DMS153 treated with DMSO at 0.1 percent for 48 hours (cell line): ENCODE results near the gene ERMAP.

Experiments
- DNase-seq: peaks from one replicate; lab custom pipeline; 2025; ENCODE audit not compliant: unreplicated experiment; lab: John Stamatoyannopoulos, UW

The ERMAP gene, protein sequence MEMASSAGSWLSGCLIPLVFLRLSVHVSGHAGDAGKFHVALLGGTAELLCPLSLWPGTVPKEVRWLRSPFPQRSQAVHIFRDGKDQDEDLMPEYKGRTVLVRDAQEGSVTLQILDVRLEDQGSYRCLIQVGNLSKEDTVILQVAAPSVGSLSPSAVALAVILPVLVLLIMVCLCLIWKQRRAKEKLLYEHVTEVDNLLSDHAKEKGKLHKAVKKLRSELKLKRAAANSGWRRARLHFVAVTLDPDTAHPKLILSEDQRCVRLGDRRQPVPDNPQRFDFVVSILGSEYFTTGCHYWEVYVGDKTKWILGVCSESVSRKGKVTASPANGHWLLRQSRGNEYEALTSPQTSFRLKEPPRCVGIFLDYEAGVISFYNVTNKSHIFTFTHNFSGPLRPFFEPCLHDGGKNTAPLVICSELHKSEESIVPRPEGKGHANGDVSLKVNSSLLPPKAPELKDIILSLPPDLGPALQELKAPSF

DNA sequence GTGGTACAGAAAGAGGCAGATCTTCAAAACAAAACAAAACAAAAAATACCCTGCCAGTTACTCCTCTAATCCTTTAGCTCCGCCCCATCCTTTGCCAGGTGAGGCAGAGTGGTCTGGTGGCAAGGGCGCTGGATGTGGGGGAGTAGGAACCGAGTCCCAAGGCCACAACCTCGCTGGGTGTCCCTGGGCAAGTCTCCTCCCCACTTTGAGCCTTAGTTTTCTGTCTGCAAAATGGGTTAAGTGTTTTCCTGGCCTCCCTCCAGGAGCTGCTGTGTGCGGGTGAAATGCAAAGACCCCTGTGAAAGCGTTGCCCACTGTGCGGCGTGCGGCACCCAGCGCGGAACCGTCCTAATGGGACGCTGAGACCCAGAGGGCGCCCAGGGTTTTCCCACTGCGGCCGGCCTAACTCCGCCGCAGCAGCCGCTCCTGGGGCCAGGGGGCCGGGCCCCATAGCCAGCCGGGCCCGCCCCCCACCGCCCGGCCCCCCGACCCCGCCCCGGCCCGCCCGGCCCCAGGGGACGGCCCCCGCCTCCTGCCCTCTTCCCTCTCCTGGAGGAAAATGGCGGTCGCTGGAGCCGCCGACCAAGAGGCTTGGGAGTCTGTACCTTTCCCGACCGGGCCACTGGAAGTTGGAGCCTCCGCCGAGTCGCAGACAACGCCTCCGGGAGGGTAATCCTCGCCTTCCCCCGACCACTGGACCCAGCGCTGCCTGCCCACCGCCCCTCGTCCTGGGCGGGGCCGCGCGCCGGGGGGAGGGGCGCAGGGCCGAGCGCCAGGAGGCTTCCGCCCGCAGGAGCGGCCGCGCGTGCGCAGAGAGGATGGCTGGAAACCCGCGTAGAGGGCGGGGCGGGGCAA, at the start of gene ERMAP, which contains the start of gene SVBP:
Gene ERMAP (plus strand): TSS at position 538 of the 855 bp plus-strand sequence. CDS start 13,327 bp downstream, outside the sequence.
Gene SVBP (minus strand): TSS at position 813 of the 855 bp plus-strand sequence. CDS start 853 bp downstream, outside the sequence.
- peak; percentile 95 for DNase-seq

DNA sequence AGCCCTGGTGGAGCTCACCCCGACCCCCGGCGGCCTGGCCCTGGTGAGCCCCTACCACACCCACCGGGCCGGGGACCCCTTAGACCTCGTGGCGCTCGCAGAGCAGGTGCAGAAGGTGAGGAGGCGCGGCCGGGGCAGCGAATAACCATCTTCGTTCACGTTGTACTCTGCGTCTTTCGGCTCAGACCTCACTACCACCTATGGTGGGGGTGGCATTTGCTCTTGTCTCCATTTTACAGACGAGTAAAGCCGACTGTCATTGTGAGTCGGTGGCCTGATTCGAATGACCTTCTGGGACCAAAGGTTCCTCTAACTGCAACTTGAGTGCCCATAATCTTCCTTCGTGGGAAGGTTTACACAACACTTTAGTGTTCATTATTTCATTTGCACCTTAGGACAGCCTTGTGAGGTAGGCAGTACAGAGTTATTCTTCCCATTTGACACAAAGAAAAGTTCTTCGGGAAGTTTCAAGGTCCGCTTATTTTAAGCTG, 49.4 kb upstream of the ERMAP start:
- DNase-seq: no peak

DNA sequence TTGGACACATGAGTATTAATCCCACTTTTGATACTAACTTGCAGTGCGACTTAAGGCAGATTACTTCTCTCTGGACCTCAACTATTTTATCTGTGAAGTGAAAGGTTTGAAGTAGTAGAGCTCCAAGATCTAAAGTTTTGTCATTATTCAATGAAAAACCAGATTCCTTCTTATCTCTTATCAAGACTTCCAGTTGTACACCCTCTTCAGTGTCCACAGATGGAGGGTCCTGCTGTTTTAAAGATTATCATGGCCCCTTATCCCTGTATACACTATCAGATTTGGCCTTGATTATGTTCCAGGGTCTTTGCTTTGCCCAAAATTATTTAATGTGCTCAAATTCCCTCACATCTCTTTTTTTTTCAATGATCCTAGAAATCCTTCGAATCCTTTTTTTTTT, 48.8 kb upstream of the ERMAP start:
- no peak for DNase-seq

DNA sequence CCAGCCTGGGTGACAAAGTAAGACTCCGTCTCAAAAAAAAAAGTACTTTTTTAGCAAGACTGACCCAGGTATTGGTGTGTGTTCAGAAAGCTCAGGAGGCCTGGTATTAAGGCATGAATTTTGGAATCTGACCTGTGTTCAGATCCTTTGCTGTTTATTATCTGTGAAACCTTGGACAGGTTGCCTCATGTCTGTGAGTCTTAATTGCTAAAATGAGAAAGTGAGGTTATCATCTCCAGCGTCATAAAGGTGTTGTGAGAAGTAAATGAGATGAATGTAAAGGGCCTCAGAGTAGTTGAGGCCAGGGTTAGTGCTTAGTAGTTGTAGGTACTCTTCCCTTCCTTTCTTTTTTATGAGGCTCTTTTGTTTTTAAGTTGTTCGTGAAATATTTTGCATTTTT, 47.1 kb upstream of the ERMAP start:
- no peak for DNase-seq

DNA sequence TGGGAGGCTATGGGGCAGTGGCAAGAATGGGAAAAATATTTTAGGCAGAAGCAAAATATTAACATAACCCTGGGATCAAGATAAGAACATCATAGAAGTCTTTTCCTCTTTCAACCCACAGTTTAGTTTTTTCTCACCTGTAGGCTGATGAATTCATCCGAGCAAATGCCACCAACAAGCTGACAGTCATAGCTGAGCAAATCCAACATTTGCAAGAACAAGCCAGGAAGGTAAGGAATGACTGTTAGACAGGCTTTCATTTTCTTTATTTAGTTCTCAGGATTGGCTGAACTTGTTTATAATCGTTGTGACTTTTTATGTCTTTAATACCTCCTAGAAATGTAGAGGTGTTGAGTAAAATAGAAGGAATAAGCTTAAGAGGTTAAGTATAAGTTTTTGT, 43.5 kb upstream of the ERMAP start:
- no peak for DNase-seq

DNA sequence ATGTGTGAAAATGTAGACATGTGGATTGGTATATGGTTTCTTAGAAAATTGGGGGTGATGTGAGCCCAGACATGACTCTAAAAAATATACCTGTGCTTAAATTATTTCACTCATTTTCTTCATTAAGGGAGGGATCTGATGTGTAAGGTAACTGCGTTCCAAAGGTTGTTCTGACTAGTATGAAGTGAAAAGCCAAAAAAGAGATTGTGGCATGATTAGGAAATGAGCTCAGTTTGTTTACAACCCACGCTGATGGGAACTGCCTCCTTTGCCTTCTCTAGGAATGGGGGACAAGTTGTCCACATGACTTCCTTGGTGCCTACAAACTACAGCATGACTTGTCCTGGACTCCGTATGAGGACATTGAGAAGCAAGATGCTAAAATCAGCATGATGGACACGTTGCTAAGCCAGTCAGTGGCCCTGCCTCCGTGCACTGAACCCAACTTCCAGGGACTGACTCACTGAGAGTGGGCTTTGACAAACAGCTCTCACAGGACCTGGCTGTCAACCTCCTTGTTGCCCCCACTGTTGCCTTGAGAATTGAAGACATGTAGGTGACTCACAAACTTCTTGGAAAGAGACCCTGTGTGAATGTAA, 41.9 kb upstream of the ERMAP start:
- no peak for DNase-seq

DNA sequence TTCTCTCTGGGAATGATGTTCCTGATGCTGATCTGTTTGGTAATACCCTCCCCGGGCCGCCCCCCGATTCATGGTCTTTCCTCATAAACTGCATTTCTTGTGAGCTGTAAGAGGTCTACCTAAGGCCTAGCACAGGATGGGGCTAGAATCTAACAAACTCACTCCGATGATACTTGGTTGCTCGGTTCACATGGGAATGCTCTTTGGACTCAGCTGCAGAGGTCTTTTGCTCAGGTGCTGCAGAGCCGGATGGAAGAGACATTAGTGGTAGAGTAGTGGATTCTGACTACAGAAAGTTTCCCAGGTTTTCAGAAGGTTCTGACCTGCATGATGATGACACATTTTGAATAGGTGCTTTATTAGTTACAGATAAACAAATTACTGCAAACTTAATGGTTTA, 40.4 kb upstream of the ERMAP start:
- DNase-seq: no peak

DNA sequence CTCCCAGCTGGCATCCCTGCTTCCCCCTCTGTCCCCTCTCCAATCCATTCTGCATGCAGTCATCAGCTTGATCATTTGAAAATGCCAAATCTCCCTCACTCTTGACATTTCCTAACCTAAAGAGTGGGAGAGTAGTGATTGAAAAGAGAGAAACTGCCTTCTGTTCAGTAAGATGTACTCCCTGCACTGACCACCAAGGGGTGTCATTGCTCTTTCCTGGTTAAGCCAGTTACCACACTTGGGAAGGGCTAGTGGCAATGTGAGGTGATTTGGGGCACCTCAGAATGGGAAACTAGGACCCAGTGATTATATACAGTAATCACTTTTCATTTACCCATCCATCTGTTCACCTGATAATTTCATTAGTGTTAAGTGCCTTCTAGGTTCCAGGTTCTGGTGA, 39.1 kb upstream of the ERMAP start:
- peak; percentile 40 for DNase-seq

DNA sequence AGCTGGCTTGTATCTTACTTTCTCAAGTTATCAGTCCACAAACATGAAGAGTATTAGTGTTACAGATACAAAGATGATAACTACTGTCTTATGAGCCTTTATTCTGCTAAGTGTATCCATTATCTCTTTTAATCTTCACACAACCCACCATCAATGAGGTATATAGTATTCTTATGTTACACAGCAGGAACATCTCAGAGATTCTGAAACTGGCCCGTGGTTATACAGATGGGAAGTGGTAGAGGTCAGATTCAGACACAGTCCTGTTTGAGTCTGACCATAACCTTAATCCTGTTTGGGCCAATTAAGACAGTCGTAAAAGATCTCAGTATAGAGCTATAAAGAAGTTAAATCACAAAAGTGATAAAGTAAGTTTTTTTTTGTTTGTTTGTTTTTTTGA, 37.2 kb upstream of the ERMAP start:
- DNase-seq: no peak

DNA sequence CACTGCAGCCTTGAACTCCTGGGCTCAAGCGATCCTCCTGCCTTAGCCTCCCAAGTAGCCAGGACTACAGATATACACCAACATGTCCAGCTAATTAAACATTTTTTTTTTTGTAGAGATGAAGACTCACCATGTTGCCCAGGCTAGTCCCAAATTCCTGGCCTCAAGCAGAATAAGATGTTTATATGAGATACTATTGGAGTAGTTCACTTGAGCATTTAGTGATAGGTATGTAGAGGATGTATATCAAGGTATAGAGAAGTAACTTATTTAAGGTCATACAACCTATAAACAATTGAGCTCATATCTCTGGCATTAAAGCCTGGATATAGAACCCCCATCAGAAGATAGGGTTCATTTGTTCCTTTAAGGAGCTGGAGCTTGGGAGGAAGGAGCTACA, 36.7 kb upstream of the ERMAP start:
- no peak for DNase-seq

DNA sequence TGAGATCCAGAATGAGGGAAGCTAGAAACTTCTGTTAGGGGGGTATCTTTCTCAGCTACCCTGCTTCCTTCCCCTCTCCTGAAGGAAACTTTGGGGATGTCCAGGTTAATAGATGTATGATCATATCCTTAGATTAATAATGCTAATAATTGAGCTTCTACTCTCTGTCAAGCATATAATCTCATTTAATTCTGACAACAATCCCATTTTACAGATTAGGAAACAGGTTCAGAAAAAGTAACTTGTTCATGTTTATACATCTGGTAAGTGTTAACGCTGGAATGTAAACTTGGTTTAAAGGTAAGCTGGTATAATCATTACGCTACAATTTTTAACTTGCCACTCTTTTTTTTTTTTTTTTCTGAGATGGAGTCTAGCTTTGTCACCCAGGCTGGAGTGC, 33.8 kb upstream of the ERMAP start:
- DNase-seq: no peak

DNA sequence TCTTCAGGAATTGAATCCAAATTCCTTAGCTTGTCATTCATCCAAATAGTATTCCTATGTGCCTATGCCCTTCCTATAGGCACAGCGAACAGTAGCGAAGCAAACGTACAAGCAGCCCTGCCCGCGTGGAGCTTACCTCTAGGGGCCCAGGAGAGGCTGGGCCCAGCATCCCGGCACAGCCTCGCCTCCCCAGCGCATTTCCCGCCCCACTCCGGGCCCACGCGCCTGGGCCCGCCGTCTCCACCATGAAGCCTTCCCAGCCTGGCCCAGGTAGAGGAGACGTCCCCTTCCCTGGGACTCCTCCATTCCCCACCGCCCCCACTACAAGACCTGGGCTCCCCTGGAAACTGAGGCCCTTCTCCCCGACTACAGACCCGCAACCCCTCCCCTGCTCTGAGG, 32.4 kb upstream of the ERMAP start:
- no peak for DNase-seq

DNA sequence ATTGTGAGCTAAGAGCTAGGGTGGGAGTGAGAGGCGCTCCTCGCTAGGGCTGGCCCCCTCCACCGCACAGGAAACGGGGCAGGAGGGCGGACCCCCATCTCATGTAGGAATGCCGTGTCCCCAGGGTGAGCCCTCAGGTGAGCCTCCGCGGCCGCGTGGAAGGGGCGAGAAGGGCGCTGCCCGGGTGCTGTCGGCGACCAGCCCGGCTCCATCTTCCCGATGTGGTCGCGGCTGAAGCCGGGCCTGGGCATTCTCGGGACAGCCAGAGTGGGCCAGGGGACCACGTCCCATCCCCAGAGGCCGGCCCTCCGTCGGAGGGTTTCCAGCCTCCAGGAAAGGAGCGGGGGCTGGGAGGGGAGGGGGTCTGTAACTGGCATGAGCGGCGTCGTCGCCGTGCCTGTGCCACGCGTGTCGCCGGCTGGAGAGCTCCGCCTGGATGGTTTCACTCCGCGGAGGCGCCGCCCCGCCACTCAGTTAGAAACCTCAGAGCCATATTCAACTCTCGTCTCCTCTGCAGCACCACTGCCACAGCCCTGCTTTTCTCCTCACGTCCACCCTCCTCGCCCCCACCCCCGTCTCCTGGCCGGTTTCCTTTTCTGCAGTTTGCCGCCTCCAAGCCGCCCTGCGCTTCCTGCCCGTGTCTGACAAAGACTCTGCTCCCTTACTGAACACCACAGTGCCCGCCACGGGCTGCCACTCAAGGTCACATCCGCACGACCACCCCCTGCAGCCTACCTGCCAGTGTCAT, 31.8 kb upstream of the ERMAP start, which contains the start of gene TMEM269:
Gene TMEM269 (plus strand): TSS at position 46 of the 748 bp plus-strand sequence. CDS start 4,903 bp downstream, outside the sequence.
- no peak for DNase-seq

DNA sequence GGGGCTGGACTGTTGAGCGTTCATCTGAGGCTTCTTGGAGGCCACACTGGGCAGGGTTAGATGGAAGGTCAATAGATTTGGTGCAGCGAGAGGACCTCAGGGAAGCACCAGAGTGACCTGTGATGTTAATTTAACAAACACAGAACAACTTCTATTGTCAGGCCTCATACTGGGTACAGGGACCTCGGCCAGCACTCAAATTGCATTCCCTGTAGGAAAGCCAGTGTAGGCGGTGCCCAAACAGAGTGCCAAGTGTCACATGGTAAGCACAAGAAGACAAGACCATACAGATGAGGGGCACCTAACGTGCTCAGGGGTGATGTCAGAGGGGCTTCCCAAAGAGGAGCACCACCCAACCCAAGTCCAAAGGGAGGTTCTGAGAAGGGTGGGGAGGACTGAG, 30.8 kb upstream of the ERMAP start:
- DNase-seq: no peak

DNA sequence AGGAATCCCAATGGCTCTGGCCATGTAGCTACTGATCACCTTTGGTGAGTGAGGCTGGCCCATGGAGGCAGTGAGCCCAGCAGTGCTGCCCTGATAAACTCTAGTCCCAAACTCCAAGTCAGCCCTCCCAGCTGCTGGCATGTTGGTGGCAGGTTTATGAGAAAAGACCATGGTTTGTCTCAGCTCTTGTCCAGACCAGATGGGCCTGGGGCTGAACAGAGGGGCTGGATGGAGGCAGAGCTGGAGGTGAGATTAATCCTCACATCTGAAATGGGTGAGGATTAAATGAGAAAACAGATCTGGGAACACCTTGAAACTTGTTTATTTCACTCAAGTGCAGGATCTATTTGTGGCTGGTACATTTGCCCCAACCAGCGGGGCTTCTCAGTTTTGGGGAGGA, 28.9 kb upstream of the ERMAP start:
- DNase-seq: no peak

DNA sequence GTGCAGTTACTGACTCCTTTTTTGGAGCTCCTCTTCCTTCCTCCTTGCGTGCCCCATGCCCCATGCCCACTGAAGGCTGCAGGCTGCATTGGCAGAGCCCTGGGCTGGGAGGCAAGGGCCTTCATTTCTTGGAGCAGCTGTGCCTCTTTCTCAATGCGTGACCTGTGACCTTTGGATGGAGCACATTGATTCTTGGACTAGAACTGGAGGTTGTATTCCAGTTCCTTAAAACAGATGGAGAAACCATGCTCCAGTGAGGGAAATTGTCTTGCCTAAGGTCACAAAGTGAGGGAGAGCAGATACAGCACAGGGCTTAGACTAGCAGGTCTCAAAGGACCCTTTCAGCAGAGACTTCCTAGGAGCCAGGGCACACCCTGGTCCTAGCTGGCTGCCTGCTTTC, 23.1 kb upstream of the ERMAP start:
- no peak for DNase-seq

DNA sequence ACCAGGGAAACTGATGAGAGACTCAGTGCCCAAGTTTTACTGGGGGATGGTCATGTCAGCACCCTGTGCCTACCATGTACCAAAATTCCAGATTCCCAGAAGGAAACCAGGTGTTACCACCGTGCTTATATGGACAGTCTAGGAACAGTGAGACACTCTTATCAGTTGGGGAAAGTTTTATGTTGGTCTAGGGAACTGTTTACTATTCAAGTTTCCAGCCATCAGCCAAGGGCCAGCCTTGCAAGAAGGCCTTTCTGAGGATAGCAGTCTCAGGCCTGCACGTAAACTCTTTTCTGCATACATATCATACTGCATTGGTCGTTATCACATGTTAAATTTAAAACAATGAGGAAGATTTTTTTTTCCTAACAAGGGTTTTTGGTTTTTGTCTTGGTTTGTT, 19.5 kb upstream of the ERMAP start:
- DNase-seq: no peak

DNA sequence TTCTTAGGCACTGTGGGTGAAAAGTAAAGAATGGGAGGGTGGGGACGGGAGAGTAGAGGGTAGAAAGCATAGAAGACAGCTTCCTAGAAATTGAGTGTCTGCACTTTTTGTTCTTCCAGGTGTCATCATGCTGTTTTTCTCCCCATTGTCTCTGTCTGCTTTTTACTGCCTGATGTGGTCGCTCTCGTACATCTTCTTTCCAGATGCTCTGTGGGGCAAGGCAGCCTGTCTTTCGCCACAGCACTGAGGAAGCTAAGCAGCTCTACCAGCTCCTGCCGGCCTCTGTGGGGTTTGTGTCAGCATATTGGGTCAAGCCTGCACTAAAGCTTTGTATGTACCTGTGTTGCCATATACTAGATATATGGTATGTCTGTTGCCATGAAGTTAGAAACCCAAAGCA, 18.9 kb upstream of the ERMAP start:
- DNase-seq: no peak

DNA sequence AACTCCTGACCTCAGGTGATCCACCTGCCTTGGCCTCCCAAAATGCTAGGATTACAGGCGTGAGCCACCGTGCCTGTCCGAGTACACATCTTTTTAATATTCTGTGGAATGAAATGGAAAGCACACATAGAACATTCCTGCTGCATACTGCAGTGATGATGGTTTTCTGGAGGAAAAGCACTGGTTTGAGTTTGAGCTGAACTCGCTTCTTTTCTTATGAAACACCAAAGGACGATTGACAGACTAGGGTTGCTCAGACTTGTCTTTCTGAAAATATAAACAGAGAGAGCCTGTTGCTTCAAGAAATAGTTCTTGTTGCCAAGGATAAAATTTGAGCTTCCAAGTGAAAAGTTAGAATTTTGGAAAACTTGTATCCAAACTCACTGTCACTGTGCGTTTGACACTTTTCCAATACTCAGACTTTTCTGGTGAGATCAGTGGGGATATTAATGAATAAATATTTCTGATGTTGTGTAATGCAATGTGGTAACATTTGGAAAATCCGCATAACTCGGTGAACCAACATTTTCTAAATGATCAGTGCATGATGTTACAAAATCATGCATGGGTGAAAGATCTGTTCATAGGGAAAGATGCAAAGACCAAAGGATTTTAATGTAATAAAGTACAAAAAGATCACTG, 15.0 kb upstream of the ERMAP start:
- no peak for DNase-seq

DNA sequence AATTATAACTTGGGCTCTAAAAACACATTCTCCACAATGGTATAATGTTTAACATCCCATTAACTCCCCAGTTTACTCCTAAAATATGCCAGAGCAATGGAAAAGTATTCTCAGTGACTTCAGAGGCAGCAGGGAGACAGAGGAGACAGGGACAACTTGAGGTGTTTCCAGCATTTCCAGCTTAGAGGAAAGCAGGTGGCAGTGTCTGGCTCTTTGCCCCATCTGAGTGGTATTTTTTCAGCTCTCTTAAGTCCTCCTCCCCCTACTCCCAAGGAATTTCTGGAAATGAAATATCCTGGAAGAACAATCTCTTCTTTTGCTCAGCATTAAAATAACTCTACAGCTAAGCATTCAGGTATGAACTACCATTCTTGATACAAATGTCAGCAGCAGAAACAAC, 10.8 kb upstream of the ERMAP start:
- no peak for DNase-seq
